H1 (cell line): ENCODE results near the gene SLC7A10.

ENCODE experiments used
- CTCF ChIP-seq, 3 experiments: IDR thresholded peaks; 1 replicate in 2 of 3; 2 replicates in 1 of 3; pipeline versions ENCODE4 v1.5.1 to v1.6.1; 2011; ENCODE audit warnings: low read length in 3 of 3, mild to moderate bottlenecking in 3 of 3, inconsistent platforms in 2 of 3, low read depth in 1 of 3, moderate library complexity in 1 of 3; ENCODE audit not compliant: insufficient read depth in 1 of 3; ENCODE audit errors: control extremely low read depth in 1 of 3
- MAX ChIP-seq: IDR thresholded peaks from 2 replicates; pipeline ENCODE4 v1.6.1; 2012; ENCODE audit warnings: inconsistent platforms
- RXRA ChIP-seq: IDR thresholded peaks from 2 replicates; pipeline ENCODE4 v1.6.1; 2011; ENCODE audit warnings: low read depth, mild to moderate bottlenecking, low read length, moderate library complexity; ENCODE audit not compliant: insufficient read depth
- SP4 ChIP-seq: IDR thresholded peaks from 2 replicates; pipeline ENCODE4 v1.6.1; 2012; ENCODE audit warnings: low read length, inconsistent platforms
- TAF1 ChIP-seq: IDR thresholded peaks from 2 replicates; pipeline ENCODE4 v1.6.1; 2011; ENCODE audit warnings: mild to moderate bottlenecking, low read depth, low read length
- TBP ChIP-seq: IDR thresholded peaks from 2 replicates; pipeline ENCODE4 v1.6.1; 2011; ENCODE audit warnings: low read depth, low read length, improper control_type of control experiment
- TF ChIP-seq, protein P1 (sequence below): IDR thresholded peaks from 2 replicates; pipeline ENCODE4 v1.6.1; 2011; ENCODE audit warnings: low read length, improper control_type of control experiment

- TF ChIP-seq CTCF (IDR thresholded peaks at IDR 0.05; ENCODE audit: control extremely low read depth in 1 of 3, insufficient read depth in 1 of 3, low read depth in 1 of 3, low read length in 3 of 3) (no peak), SP4 (no peak), TBP (no peak), MAX (no peak), RXRA (no peak), TAF1 (no peak)
- TF ChIP-seq, protein P1, sequence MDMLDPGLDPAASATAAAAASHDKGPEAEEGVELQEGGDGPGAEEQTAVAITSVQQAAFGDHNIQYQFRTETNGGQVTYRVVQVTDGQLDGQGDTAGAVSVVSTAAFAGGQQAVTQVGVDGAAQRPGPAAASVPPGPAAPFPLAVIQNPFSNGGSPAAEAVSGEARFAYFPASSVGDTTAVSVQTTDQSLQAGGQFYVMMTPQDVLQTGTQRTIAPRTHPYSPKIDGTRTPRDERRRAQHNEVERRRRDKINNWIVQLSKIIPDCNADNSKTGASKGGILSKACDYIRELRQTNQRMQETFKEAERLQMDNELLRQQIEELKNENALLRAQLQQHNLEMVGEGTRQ, result no peak
Measured at GRCh38 chr19:33273881-33274662, 48.4 kb upstream of the SLC7A10 start.
